ENCODE measurements around the gene CDK8.

DNA sequence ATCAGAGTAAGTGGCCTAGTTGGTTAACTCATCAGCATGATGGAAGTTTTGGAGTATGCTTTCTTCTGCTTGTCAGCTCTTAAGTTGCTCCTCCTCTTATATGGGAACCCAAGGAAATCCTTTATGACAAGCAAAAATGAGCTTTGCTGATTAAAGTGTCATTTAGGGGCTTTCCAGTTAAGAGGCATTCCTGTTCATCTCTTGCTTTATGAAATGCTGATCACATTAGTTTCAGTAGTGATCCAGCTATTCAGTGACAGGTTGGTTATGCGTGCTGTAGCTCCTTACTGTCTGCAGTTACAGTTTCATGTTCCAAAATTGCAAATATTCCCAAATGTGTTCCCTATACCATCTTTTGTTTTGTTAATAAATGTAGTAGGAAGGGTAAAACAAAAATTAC is 146.6 kb downstream of the CDK8 start:
- TF ChIP-seq, protein P1, sequence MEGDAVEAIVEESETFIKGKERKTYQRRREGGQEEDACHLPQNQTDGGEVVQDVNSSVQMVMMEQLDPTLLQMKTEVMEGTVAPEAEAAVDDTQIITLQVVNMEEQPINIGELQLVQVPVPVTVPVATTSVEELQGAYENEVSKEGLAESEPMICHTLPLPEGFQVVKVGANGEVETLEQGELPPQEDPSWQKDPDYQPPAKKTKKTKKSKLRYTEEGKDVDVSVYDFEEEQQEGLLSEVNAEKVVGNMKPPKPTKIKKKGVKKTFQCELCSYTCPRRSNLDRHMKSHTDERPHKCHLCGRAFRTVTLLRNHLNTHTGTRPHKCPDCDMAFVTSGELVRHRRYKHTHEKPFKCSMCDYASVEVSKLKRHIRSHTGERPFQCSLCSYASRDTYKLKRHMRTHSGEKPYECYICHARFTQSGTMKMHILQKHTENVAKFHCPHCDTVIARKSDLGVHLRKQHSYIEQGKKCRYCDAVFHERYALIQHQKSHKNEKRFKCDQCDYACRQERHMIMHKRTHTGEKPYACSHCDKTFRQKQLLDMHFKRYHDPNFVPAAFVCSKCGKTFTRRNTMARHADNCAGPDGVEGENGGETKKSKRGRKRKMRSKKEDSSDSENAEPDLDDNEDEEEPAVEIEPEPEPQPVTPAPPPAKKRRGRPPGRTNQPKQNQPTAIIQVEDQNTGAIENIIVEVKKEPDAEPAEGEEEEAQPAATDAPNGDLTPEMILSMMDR (IDR thresholded peaks at IDR 0.05) = no peak
- TF ChIP-seq POLR2A (IDR thresholded peaks at IDR 0.05) = no peak

Data from vagina (tissue), 2 donors.